Activated effector memory CD4-positive, alpha-beta T cell treated with Interleukin-2 at 50 U/mL for 16 hours (primary cell): Measurements from ENCODE around the gene KIF5A.
"Not testable (repeated sequence)": the region's sequence is repeated elsewhere in the genome, so short reads cannot be mapped to it uniquely, and the experiment has no call there.

Experiments
- DNase-seq: peaks from one replicate; pipeline ENCODE4 v3.0.0-alpha.2; 2020

Gene KIF5A

DNA sequence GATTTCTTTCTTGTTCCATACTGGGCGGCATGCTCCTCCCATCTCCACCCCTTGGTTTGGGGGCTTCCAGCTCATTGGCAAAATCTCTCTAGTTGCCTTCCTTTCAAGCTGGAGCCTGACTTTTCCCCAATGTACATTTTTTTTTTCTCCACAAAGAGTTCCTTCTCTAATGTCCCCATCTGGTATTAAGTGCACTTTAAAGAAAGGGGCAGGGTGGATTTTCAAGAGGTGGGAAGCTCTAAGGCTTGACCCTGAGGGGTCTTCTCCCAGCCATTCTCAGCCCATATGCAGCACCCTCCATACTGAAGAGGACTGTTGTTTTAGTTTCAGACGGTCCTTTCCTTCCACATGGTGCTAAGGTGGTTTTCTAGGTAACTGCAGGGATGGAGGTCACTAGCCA is 35.3 kb downstream of the KIF5A start:
- no peak for DNase-seq

DNA sequence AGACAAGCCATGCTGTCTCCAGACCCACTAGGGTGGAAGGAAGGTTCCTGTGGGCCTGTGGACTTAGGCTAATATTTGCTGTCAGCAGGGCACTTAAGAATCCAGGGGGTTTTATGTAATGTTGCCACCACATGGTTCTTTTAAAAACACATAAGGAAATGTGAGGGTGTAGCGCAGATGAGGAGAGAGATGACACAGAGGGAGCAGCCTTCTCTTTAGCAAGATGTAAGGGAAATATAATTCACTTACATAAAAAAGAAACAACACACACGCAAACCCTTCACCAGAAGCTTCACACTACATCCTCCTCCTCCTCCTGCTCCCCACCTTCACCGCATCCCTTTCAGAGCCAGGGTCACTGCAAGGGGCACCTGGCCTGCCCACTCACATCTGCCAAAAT is 36.3 kb downstream of the KIF5A start:
- DNase-seq = no peak

DNA sequence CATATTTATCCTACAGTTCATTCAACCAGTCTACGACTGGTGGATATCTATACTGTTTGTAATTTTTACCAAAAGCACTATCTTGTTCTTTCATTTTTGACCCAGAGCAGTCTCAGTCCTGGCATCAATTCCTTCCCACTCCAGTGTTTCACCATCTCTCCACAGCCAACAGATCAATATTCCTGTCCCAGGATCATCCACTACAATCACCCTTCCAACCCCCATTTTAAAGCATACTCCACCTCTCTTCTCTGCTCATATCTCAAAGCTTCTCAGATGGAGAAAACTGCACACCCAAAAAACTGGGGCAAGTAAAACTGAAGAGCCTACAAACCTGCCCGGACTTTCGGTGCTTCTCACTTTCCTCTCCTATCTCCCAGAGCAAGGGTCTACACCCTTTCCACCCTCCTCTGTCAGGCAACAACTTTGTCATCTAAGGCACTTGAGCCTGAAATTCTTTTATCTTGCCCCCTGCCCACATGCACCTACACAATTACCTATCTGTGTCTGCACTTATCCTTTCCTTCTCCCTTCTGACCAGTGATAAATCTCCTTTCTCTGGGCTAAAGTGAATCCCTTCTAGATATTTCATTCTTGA is 37.1 kb downstream of the KIF5A start:
- no peak for DNase-seq

DNA sequence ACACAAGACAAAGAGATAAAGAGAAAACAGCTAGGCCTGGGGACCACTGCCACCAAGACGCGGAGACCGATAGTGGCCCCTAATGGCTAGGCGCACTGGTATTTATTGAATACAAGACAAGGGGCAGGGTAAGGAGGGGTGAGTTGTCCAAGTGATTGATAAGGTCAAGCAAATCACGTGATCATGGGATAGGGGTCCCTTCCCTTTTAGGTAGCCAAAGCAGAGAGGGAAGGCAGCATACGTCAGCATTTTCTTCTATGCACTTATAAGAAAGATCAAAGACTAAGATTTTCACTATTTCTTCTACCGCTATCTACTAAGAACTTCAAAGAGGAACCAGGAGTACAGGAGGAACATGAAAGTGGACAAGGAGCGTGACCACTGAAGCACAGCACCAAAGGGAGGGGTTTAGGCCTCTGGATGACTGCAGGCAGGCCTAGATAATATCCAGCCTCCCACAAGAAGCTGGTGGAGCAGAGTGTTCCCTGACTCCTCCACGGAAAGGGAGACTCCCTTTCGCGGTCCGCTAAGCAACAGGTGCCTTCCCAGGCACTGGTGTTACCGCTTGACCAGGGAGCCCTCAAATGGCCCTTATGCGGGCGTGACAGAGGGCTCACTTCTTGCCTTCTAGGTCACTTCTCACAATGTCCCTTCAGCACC is 39.2 kb downstream of the KIF5A start:
- not testable (repeated sequence) for DNase-seq

DNA sequence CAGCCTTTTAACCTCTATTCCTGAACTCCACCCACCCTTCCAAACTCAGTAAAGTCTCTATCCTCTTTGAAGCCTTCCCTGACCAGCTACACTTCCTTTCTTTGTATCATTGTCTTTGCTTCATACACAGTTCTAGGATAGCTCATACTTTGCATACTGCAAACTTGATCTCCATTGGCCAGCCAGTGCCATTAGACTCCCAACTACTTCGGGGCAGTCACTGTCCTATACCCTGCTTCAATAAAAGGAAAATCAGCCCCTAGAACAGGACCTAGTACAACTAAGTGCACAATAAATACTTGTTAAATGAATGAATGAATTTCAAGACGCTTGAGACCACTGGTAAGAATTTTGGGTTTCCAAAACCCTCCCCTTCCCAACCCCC is 40.6 kb downstream of the KIF5A start:
- no peak for DNase-seq

DNA sequence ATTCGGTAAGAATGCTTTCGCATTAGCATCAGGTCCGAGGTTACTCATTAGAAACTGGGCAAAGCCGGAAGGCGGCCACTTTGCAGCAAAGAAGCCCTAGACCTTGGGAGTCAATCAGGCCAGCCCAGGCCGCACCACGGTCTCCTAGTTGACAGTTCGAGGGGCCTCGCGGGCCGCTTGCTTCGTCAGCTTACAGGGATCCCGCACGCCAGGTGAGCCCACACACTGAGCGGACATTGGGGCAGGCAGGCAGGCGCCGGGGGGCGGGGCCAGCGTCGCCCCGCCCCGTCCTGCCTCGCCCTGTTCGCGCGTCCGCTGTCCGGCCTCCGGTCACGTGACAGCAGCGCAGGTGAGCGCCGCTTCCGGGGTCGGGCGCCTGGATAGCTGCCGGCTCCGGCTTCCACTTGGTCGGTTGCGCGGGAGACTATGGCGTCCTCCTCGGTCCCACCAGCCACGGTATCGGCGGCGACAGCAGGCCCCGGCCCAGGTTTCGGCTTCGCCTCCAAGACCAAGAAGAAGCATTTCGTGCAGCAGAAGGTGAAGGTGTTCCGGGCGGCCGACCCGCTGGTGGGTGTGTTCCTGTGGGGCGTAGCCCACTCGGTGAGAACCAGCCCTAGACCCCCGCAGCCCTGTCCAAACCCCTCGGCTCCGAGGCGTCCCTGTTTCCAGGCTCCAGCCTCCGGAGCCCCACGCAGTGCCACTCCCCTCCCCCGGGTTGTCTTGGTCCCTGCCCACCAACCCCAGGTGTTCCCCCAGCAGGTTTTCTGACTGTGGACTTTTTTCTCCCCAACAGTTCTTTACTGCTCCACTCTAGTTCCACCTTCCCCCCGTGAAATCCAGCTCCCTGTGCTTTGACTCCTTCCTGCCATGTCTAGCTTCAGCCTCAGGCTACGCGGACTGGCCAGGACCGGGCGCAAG is 41.3 kb downstream of the KIF5A start, which contains the start of gene PIP4K2C:
TSS of gene PIP4K2C (plus strand) at position 329 of the 918 bp plus-strand sequence. CDS start at position 427, 98 bp downstream.
- peak; percentile 70 for DNase-seq

DNA sequence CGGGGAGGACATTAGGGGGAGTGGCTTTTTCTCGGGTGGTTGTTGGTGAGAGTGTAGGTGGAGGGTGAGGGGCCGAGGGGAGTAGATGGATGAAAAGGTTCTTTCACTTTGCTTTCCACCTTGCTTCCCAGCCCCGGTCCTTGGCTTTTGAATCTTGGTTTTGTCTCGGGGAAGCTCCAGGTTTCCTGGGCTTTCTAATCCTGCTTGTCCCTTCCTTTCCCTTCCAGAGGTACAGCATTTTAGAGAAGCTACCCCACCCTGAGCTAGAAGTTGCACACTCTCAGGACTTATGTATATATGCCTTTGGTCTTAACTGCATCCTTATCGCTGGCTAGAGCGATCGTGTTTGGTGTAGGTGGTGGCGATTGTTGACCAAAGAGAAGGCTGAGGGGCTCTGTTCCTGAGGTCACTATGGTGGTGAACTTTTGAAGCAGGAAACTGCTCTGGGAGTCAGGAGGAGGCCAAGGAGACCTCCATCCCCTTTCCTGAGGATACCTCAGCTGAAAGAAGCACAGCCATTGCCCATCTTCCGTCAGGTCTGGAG is 42.0 kb downstream of the KIF5A start:
- DNase-seq = no peak

DNA sequence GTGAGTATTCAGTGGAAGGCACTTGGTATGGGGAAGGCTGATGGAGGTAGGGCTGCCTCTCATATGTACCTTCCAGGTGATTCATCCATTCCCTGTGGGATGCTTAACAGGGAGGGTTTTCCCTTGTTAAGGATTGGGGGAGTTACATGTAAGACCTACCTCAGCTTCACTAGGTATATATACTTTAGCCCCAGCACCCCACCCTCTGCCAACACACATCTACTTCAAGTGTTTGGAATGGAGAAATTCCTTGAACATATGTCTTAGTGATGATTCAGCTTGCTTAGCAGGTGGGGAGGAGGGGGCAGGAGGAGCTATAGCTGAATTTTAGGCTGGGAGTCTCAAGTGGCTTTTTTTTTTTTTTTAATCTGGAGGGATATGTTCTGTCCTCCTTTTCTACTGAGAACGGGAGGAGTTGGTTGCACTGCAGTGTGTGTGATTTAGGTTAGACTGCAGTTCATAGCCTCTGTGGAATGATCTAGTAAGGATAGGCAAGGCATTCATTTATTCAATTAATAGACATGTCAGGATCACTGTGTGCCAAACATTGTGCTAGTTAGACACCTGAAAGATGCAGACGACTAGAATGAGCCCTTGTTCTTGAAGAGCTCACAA is 42.8 kb downstream of the KIF5A start:
- no peak for DNase-seq

DNA sequence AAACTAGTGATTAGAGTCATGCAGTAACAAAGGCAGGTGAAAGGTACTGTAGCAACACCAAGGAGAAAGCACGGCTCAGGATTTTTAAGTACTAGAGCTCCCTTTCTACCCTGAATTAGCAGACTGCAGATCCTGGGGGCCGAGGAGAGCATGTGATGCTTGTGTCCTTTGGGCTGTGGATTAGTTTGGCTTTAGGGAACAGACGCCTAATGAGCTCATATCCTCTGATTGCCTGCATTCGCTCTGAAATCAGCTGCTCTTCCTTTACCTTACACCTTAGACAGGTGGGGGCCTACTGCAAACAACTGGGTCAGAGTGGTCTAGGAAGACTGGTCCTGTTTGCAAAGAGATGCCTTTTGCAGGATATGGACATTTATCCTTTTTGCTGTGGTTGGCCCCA is 43.3 kb downstream of the KIF5A start:
- DNase-seq = no peak

DNA sequence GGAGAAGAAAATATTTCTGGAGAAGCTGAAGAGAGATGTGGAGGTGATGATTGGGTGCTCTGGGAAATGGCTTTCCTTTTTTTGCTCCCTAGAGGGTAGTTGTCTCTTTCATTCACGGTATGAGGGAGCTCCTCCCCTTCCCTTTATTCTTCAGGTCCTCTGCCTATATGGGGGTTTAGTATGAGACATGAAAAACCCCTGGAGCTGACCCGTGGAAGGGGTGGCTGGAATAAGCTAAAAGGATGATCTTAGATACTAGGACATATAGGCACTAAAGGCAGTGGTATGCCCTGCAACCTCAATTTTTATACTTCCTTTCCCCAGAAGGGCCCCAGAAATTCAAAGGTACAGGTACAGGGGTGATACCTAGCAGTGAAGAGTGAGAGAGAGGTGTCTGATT is 50.6 kb downstream of the KIF5A start:
- DNase-seq = no peak

DNA sequence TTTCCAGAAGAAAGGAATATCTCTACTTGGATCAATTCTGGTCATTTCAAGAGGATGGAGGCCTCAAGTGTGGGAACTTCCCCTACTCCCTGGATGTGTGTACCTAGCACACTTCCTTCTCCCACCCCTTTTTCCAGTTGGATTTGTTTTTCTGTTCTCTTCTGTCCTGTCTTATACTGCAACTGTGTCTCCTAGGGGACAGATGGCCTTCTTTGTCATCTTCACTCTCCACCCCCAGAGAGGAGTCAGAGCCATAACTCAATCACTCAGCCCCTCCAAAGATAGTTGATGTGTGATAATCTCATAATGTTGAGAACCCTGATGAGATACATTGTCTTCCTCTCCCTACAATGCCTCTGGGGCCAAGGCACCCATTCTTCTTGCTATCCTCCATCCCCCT is 52.7 kb downstream of the KIF5A start:
- no peak for DNase-seq

DNA sequence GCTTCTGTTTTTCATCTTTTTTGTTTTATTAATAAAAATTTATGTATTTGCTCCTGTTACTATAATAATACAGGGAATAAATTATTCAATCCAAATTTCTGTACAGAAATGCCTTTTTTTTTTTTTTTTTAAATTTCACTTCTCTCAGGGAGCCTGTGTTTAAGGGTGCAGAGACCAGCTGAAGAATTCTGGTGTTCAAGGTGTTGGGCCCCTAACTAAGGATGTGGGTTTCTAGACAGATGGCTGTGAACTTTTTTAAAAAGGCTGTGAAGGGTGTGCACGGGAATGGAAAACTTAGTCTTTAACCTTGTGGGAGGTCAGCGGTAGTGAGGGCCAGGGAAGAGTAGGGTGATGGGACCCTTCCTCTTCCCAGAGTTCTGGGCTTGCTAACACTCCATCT is 53.5 kb downstream of the KIF5A start:
- no peak for DNase-seq

DNA sequence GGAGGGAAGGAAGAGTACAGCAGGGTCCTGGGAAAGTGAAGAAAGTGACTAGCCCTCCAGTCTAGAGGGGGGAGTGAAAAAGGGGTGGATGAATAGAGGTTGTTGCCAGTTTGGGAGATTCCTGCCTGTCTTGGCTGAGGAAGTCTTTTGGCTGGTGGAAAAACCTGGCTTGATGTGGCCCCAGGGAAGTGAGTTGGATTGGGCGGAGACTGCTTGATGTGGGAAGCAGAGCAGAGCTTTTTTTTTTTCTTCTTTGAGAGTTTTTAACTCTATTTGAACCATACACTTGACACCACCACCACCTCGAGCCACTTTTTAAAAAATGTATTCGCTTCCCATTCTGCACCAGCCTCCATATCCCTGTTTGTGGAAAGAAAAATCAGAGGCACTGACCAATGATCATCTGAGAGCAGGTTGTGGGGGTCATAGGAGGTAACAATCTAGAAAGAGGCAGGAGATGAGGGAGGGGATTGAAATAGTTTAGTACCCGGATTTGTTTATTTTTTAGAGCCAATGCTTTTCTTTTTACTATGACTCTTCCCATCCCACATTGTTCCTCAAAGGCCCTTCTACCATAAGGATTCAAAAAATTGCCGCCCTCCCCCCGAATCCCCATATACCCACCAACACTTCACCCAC is 54.1 kb downstream of the KIF5A start:
- DNase-seq = no peak

DNA sequence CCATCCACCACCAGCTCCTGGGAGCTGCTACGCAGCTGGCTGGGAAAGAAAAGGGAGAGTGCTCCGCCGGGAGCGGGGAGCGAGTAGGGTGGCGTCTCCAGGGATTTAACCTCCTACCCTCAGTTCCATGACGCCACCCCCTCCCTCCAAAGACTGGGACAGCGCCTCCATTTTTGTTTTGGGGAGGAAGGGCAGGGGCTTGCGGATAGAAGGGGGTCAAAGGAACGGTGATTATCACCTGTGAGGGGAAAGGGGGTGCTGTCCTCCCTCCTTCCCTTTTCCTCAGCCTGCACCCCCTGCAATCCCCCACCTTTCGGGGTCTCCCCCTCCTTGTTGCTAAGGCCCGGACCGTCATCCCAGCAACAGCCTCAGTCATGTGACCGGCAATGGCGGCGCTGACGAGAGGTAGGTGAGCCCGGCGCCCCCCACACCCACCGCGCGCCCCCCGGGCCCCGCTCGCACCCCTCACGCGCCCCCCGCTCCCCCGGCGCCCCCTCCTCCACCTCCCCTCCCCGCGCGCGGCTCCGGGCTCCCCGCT is 54.7 kb downstream of the KIF5A start, which contains the start of gene DTX3:
TSS of gene DTX3 (plus strand) at position 371 of the 538 bp plus-strand sequence. CDS start 1,694 bp downstream, outside the sequence.
- peak; percentile 15 for DNase-seq

DNA sequence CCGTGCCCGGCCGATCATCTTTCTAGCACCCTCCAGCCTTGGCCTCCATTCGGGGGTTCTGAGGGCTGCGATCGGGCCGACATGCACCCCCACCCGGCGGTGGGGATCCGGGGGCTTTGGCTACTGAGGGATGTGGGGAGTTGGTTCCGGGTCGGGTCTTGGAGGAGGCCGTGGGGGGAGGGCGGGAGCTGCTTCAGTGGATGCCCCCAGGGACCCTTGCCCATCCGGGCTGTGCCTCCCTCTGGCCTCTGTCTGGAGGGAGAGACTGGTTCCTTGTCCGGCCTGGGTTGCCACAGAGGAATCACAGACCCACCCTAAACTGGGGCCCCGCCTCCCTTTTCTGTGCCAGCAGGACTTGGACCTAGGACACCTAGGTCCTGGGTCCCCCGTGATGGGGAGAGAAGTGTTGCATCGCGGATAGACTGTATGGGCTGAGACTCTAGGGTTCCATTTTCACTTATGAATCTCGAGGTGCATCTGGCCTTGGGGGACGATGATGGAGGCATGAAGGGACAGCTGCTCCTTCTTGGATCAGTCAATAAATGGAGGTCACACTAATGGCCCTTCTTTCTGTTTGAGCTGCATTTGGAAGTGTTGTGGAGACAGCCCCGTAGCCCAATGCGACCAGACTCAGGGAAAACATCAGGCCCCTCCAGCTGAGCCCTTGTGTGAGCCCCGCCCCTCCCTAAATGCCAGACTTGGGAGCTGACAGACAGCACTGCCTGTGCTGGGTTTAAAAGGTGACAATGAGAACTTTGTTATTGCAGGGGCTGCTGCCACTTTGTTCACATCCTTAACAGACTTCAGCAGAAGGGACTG is 55.4 kb downstream of the KIF5A start:
- DNase-seq = no peak

DNA sequence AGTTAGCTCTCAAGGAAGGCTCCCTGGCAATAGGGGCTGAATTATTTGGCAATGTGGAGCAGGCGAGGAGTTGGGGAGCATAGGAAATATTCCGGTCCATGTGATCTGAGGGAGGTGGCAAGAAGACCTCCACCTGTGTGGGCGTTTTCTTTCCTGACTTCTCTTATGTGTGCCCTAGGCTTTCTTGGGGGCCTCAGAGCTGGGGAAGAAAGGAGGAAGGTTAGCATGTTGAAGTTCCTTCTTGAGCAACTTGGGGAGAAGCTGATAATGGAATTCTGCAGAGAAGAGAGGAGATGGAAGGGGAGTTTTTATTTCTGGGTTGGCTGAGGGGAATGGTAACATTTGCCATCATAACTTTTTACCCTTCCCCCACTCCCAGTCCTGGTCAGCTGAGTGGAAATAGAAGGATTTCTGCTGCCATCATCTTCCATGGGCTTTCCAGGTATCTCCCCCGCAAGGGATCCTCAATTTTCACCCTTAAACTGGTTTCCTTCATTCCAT is 56.0 kb downstream of the KIF5A start:
- DNase-seq = no peak

DNA sequence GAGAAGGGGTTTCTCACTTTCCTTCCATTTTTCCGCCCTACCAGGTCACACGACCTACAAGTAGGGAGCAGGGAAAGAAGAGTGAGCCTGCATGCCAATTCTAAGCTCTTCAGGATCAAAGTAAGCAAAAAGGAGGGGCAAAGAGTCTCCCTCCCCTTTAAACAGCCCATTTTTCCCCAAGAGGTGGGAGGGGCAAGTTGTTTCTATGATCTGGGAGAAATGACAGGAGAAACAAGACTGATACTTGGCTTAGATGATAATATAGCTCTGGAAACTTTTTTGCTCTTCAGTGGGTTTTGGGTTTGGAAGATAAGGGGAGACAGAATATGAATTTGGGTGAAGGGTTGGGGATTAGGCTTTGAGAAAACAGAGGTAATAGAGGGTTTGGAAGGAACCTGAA is 56.6 kb downstream of the KIF5A start:
- no peak for DNase-seq

DNA sequence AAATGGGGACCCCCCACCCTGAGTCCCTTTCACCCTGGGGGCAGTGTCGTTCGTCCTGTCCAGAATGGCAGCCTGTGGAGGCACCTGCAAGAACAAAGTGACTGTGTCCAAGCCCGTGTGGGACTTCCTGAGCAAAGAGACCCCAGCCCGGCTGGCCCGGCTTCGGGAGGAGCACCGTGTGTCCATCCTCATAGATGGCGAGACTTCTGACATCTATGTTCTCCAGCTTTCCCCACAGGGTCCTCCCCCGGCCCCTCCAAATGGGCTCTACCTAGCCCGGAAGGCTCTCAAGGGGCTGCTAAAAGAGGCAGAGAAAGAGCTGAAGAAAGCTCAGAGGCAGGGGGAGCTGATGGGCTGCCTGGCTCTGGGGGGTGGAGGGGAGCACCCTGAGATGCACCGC is 57.0 kb downstream of the KIF5A start:
- DNase-seq = no peak

DNA sequence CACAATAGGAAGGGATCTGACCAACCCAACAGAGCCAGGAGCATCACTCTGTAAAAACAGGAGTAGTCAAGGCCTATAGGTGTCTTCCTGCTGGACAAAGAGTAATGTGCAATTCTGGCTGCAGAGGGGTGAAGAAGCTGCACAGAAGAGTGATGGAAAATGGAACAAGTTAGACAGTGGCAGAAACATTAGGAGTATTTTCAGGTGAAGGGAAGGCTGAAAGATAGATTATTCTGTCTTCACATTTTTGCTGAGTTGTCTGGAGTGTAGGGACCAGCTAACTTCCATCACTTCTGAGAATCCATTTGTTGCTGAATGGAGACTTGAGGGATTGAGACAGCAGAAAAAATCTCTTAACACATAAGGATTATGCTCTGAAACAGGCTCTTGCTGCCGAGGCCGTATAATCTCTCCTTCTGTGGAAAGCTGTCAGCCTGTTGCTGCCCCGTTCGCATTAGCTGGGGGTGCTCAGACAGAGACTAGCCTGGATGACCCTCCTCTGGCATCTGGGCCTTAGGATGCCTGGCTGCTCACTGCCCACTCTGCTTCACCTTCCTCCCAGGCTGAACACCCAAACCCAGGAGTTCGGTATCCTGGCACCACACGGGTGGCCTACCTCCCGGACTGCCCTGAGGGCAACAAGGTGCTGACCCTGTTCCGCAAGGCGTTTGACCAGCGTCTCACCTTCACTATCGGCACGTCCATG is 58.3 kb downstream of the KIF5A start:
- no peak for DNase-seq

DNA sequence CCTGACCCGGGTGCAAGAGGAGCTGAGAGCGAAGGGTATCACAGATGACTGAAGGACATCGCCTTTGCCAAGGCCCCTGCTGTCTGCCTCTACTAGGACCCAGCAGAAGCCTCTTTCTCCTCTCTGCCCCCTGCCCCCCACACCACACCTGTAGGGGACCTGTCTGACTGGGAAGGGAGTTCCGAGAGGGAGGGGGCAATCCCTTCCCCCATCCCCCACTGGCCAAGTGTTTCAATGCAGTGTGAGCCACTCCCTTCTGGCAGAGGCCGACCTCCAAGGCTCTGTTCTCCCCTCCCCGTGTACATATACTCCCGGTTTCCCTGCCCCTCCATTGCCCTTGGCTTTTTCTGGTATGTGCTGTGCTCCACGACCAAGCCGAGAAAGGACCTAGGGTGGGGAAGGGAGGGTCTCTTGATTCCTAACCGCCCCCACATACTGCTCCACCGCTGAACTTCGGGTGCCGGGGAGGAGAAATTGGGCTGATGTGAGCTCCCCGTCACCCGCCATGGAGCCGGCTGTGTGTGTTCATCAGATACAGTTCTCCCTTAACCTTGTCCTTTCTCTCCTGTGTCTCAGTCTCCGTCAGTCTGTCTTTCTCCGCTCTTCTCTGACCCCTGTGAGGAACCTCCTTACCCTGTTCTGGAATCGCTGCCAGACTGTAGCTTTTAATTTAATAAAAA is 59.4 kb downstream of the KIF5A start:
- no peak for DNase-seq
